ENCODE measurements around the gene GSTT2. TPM values are rescaled to one million over a fixed set of nuclear protein-coding genes. Genes with fewer than 3 reads are reported as not detected.
"Not testable (repeated sequence)": the region's sequence is repeated elsewhere in the genome, so short reads cannot be mapped to it uniquely, and the experiment has no call there.

GSTT2 gene
- total and polyA plus RNA-seq, 2 donors, result 5.7 TPM; not detected in 1

GRCh38 chr22:23961084-23961771, 18.7 kb upstream of the GSTT2 start, which contains the start of gene GSTT2B:
TSS of gene GSTT2B (minus strand) at chr22:23961195. CDS start at chr22:23961131, 64 bp downstream.
- not testable (repeated sequence) for H3K4me1 ChIP-seq (ENCODE audit: insufficient read depth); DNase-seq (ENCODE audit: extremely low spot score); H3K36me3 ChIP-seq (ENCODE audit: insufficient read depth); H3K27ac ChIP-seq (ENCODE audit: low read depth); H3K4me3 ChIP-seq (ENCODE audit: low read depth, low read length)
- WGBS, result no CpG with 5 or more reads among the region's 43 CpGs

DNA sequence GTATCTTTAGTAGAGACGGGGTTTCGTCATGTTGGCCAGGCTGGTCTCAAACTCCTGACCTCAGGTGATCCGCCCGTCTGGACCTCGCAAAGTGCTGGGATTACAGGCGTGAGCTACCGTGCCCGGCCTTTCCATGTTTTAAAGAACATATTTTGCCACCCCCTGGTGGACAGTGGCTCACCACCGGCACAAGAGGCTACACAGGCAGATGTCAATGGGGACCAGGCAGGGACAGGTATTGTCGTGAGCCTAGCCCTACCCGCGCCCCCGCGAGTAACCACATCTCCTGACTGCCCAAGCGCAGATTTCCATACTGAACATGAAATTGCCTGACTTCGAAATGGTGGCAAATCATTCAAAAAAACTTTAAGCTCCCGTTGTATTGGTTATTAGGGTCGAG, 13.8 kb upstream of the GSTT2 start:
- no CpG with 5 or more reads among the region's 18 CpGs for WGBS
- not testable (repeated sequence) for H3K36me3 ChIP-seq (ENCODE audit: insufficient read depth)

DNA sequence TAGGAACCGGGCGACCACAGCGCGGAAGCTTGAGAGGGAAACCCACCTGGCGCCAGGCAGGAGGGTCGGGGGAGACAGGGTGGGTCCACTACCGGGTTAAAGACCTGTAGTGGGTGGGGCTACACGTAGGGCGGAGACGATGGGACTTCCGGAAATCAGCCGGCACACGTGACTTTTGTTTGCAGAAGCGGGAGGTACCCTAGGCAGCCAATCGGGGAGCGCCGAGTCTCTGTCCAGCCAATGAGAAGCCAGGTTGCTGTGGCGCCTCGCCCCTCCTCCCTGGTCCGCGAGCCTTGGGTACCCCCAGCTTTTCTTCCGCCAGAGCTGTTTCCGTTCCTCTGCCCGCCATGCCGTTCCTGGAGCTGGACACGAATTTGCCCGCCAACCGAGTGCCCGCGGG, 13.4 kb upstream of the GSTT2 start, which contains the start of gene DDTL:
Gene DDTL (plus strand): TSS at position 321 of the 400 bp plus-strand sequence. CDS start 27 bp downstream, at position 348.
- H3K36me3 ChIP-seq (ENCODE audit: insufficient read depth); DNase-seq (ENCODE audit: extremely low spot score); H3K4me3 ChIP-seq (ENCODE audit: low read depth, low read length); H3K4me1 ChIP-seq (ENCODE audit: insufficient read depth); H3K27ac ChIP-seq (ENCODE audit: low read depth): not testable (repeated sequence)
- no CpG with 5 or more reads among the region's 30 CpGs for WGBS

More for the DNA sequence above, 13.8 kb upstream of the GSTT2 start:
- DNase-seq (ENCODE audit: extremely low spot score); H3K4me1 ChIP-seq (ENCODE audit: insufficient read depth); H3K27ac ChIP-seq (ENCODE audit: low read depth); H3K4me3 ChIP-seq (ENCODE audit: low read depth, low read length): not testable (repeated sequence)

- Histone ChIP-seq H3K4me1 (ENCODE audit: insufficient read depth) (no peaks in the 10 kb centered on the region), H3K4me3 (ENCODE audit: low read depth, low read length) (no peak overlapping the region), H3K36me3 (ENCODE audit: insufficient read depth) (peaks cover 3% of the 10 kb centered on the region), H3K27ac (ENCODE audit: low read depth) (no peak overlapping the region)
- WGBS, result 89% methylated on average over 3 of the region's 3 CpGs
- DNase-seq (ENCODE audit: extremely low spot score), result no peak
Observed at GRCh38 chr22:23969071-23969470, 10.9 kb upstream of the GSTT2 start.

DNA sequence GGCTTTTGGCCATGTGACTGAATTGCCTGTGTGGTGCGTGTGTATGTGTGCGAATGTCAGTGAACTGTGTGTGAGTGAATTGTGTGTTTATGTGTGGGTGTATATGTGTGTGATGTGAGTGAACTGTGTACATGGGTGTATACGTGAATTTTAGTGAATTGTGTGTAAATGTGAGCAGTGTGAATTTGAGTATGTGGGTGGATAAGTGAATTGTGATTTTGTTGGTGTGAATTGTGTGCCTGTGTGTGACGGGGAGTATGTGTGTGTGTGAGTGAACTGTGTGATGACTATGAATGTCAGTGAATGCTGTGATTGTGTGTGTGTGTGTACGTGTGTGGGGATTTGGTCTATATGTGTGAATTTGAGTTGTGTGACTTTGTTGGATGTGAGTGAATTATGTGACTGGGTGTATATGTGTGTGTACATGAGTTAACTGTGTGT, 9.7 kb upstream of the GSTT2 start:
- H3K4me3 ChIP-seq (ENCODE audit: low read depth, low read length), result no peak overlapping the region
- H3K4me1 ChIP-seq (ENCODE audit: insufficient read depth), result no peaks in the 10 kb centered on the region
- H3K36me3 ChIP-seq (ENCODE audit: insufficient read depth), result peaks cover 3% of the 10 kb centered on the region
- WGBS, result 76% methylated on average over 5 of the region's 5 CpGs
- DNase-seq (ENCODE audit: extremely low spot score), result no peak
- no peak overlapping the region for H3K27ac ChIP-seq (ENCODE audit: low read depth)

DNA sequence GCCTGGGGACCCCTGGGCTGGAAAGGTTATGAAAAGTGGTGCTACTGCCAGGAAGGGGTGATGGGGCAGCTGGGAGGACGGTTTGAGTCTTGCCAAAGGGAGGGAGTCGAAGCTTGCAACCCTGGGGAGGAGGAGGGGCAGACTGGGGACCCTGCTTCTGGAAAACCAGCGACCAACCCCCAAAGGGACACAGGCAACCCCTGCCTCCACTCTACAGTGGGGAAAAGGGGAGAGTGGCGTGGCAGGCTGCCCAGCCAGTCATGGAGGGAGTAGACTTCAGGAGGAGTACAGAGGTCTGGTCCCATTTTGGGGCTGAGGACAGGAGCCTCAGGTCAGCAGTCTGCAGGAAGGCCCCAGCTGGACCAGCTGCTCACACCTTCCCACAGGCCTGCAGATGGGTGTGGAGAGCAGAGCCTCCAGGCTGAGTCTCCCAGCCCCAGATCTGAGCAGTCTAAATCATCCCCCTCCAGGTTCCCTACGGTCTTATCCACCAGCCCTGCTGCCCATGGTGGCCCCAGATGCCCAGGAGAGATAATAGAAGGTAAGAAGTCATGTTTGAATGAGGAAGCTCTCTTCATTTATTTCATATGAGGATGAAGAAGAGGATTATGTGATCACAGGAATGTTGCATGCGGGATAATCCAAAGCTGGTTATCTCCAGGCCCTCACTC, 9.0 kb upstream of the GSTT2 start:
- peaks cover 3% of the 10 kb centered on the region for H3K36me3 ChIP-seq (ENCODE audit: insufficient read depth)
- no peak overlapping the region for H3K27ac ChIP-seq (ENCODE audit: low read depth)
- WGBS, result 55% methylated on average over 6 of the region's 6 CpGs
- no peak overlapping the region for H3K4me3 ChIP-seq (ENCODE audit: low read depth, low read length)
- H3K4me1 ChIP-seq (ENCODE audit: insufficient read depth), result no peaks in the 10 kb centered on the region
- no peak for DNase-seq (ENCODE audit: extremely low spot score)

GRCh38 chr22:23971927-23972326, 8.0 kb upstream of the GSTT2 start:
- not testable (repeated sequence) for H3K27ac ChIP-seq (ENCODE audit: low read depth)

GRCh38 chr22:23974345-23974744, 5.6 kb upstream of the GSTT2 start, which contains the start of gene DDT:
TSS of gene DDT (minus strand) at chr22:23974441. CDS start at chr22:23974414, 27 bp downstream.
- not testable (repeated sequence) for DNase-seq (ENCODE audit: extremely low spot score); H3K36me3 ChIP-seq (ENCODE audit: insufficient read depth); H3K4me1 ChIP-seq (ENCODE audit: insufficient read depth); H3K27ac ChIP-seq (ENCODE audit: low read depth); H3K4me3 ChIP-seq (ENCODE audit: low read depth, low read length)
- WGBS, result no CpG with 5 or more reads among the region's 29 CpGs

More at GRCh38 chr22:23971927-23972326, 8.0 kb upstream of the GSTT2 start:
- not testable (repeated sequence) for H3K4me1 ChIP-seq (ENCODE audit: insufficient read depth); DNase-seq (ENCODE audit: extremely low spot score); H3K36me3 ChIP-seq (ENCODE audit: insufficient read depth); H3K4me3 ChIP-seq (ENCODE audit: low read depth, low read length)
- 89% methylated on average over 3 of the region's 3 CpGs for WGBS

DNA sequence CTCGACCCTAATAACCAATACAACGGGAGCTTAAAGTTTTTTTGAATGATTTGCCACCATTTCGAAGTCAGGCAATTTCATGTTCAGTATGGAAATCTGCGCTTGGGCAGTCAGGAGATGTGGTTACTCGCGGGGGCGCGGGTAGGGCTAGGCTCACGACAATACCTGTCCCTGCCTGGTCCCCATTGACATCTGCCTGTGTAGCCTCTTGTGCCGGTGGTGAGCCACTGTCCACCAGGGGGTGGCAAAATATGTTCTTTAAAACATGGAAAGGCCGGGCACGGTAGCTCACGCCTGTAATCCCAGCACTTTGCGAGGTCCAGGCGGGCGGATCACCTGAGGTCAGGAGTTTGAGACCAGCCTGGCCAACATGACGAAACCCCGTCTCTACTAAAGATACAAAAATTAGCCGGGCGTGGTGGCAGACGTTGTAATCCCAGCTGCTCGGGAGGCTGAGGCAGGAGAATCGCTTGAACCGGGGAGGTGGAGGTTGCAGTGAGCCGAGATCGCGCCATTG, 5.0 kb upstream of the GSTT2 start:
- H3K4me1 ChIP-seq (ENCODE audit: insufficient read depth); H3K27ac ChIP-seq (ENCODE audit: low read depth); H3K4me3 ChIP-seq (ENCODE audit: low read depth, low read length); DNase-seq (ENCODE audit: extremely low spot score); H3K36me3 ChIP-seq (ENCODE audit: insufficient read depth): not testable (repeated sequence)
- 15% methylated on average over 8 of the region's 27 CpGs for WGBS

DNA sequence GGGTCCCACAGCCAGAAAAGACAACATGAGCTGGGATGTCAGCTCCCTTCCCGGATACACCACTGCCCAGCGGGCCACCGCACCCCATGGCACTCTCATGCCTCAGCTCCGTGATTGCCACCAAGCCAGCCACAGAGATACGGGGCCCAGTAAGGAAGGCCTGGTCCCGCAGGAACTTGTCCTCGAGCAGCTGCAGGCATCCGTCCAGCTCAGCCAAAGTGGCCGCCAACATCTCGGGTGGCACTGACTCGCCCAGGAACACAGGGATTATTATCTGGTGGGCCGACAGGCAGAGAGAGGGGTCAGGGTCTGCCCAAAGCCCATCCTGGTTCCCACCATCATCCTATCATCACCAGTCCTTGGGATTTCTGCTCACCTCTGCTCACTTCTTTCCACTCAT, 2.6 kb upstream of the GSTT2 start:
- not testable (repeated sequence) for H3K36me3 ChIP-seq (ENCODE audit: insufficient read depth); H3K27ac ChIP-seq (ENCODE audit: low read depth); H3K4me1 ChIP-seq (ENCODE audit: insufficient read depth); DNase-seq (ENCODE audit: extremely low spot score); H3K4me3 ChIP-seq (ENCODE audit: low read depth, low read length)
- 70% methylated on average over 7 of the region's 12 CpGs for WGBS

DNA sequence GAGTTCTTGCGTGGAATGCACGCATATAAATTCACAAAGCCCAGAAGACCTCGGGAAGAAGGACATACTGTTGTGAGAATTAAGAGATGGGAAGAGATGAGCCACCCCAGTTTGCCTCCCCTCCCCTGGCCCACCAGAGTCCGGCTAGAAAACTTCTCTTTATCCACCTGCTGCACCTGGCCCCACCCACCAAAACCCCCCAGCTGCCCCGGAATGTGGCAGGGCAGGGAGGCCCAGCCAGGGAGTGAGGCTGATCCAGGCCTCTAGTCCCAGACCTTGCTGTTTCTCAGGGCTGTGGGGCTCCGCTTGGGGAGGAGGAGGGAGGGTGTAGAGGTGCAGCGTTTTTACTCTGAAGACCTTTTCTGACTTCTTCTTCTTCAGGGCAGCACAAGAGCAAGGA, 633 bp downstream of the GSTT2 start:
- not testable (repeated sequence) for H3K27ac ChIP-seq (ENCODE audit: low read depth); H3K36me3 ChIP-seq (ENCODE audit: insufficient read depth); H3K4me3 ChIP-seq (ENCODE audit: low read depth, low read length); DNase-seq (ENCODE audit: extremely low spot score); H3K4me1 ChIP-seq (ENCODE audit: insufficient read depth)
- WGBS, result 33% methylated on average over 6 of the region's 7 CpGs

GRCh38 chr22:23984430-23984829, 4.5 kb downstream of the GSTT2 start:
- DNase-seq (ENCODE audit: extremely low spot score), result no peak
- Histone ChIP-seq H3K4me1 (ENCODE audit: insufficient read depth) (no peaks in the 10 kb centered on the region), H3K27ac (ENCODE audit: low read depth) (no peak overlapping the region), H3K4me3 (ENCODE audit: low read depth, low read length) (no peak overlapping the region), H3K36me3 (ENCODE audit: insufficient read depth) (no peaks in the 10 kb centered on the region)
- 41% methylated on average over 6 of the region's 6 CpGs for WGBS

DNA sequence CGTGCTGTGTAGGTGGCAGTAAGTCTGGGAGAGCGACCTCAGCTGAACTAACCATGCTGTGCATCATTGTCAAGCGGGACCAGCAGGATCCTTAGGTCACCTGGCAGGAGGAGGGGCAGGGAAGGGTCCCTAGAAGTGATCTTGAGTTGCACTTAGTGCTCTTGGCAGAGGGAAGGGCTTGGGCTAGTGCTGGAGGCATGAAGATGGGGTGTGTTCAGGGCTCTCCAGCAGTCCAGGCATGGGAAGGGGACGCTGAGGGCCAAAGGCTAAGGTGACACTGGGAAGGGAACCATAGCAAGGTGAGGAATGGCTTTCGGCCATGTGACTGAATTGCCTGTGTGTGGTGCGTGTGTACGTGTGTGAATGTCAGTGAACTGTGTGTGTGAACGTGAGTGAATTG, 6.2 kb downstream of the GSTT2 start:
- H3K4me3 ChIP-seq (ENCODE audit: low read depth, low read length); DNase-seq (ENCODE audit: extremely low spot score); H3K27ac ChIP-seq (ENCODE audit: low read depth); H3K36me3 ChIP-seq (ENCODE audit: insufficient read depth); H3K4me1 ChIP-seq (ENCODE audit: insufficient read depth): not testable (repeated sequence)
- WGBS, result 83% methylated on average over 8 of the region's 8 CpGs
